SK-N-SH treated with all-trans-retinoic acid at 6 μM for 48 hours (cell line): Measurements from ENCODE around the gene DDX31.

Experiments
- ARNTL ChIP-seq: fragments of 450-650 bp; formaldehyde crosslinking; IDR thresholded peaks from 2 replicates; pipeline ENCODE4 v1.5.0; 2020; ENCODE audit warnings: low read depth, mild to moderate bottlenecking, moderate library complexity, borderline replicate concordance
- POU6F1 ChIP-seq: fragments of 250-450 bp; sonication (Bioruptor Pico); IDR thresholded peaks from 2 replicates; pipeline ENCODE4 v1.8.0; 2021; ENCODE audit warnings: low read depth, mild to moderate bottlenecking, moderate library complexity, borderline replicate concordance
- TCF4 ChIP-seq: fragments of 250-450 bp; sonication (Bioruptor Pico); IDR thresholded peaks from 2 replicates; pipeline ENCODE4 v1.8.0; 2021; ENCODE audit warnings: mild to moderate bottlenecking, moderate library complexity, borderline replicate concordance
- ZC3H10 ChIP-seq: fragments of 250-450 bp; sonication (Bioruptor Pico); IDR thresholded peaks from 2 replicates; pipeline ENCODE4 v1.5.1; 2021; ENCODE audit warnings: mild to moderate bottlenecking, moderate library complexity
- ZNF8 ChIP-seq: fragments of 450-650 bp; formaldehyde crosslinking; IDR thresholded peaks from 2 replicates; pipeline ENCODE4 v1.5.0; 2020; ENCODE audit warnings: mild to moderate bottlenecking, moderate library complexity

- no peak for TF ChIP-seq TCF4
- no peak for TF ChIP-seq ARNTL (CRISPR knock-in tag)
- TF ChIP-seq ZNF8 (CRISPR knock-in tag): no peak
- no peak for TF ChIP-seq POU6F1 (CRISPR knock-in tag)
- TF ChIP-seq ZC3H10 (CRISPR knock-in tag): no peak
Measured at GRCh38 chr9:132622159-132622558, 47.6 kb downstream of the DDX31 start.
